GM21717 (cell line): ENCODE data around the gene PRKCI.
"Not testable (repeated sequence)": the region's sequence is repeated elsewhere in the genome, so short reads cannot be mapped to it uniquely, and the experiment has no call there.

Source experiments
- ATAC-seq: cut with Tn5 transposase; IDR thresholded peaks from one replicate; pipeline ENCODE4 v1.9.1; 2021; ENCODE audit warnings: mild to moderate bottlenecking, moderate library complexity; ENCODE audit not compliant: unreplicated experiment

Gene PRKCI

DNA sequence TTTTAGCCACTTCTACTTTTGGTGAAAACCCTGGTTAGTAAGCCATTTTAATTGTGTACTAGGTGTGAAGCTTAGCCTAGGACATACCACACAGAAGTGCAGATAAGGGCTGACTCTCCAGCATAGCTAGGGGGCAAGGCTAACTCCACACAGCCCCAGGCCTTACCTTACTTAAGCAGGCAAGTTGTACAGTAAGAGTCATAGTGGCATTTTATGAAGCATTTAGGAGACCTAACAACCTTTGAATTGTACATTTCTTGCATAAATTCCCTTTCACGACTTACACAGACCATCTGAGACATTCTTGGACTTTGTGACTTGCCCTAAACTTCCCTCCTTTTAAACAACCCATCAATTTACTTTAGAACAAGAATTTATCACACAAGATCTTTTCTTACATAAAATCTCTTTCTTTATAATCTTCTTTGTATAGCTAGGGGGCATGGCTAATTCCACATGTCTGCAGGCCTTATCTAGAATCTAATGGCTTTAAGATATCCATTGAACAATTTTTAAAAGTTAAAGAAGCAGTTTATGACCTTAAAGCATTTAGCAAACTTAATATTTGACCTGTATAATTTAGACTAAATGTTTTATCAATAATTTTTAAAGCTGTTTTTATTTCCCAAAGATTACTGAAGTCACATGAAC, 116.6 kb downstream of the PRKCI start:
- no peak for ATAC-seq

DNA sequence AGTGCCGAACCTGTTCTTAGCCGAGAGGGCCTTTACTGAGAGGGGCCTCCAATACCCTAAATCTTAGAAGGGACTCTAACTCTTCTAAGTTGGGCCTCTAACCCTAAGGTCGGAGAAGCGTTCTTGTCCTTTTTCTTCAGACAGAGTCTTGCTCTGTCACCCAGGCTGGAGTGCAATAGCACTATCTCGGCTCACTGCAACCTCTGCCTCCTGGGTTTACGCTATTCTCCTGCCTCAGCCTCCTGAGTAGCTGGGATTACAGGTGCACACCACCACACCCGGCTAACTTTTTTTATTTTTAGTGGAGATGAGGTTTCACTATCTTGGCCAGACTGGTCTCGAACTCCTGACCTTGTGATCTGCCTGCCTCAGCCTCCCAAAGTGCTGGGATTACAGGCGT, 120.0 kb downstream of the PRKCI start:
- not testable (repeated sequence) for ATAC-seq

DNA sequence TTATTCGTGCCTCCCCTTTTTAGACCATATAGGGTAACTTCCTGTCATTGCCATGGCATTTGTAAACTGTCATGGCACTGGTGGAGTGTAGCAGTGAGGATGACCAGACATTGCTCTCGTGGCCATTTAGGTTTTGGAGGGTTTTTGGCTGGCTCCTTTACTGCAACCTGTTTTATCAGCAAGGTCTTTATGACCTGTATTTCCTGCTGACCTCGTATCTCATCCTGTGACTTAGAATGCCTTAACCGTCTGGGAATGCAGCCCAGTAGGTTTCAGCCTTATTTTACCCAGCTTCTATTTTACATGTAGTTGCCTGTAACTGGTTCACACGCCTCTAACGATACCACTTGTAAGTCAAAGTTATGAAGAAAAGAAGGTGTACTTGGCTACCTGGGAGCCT, 121.6 kb downstream of the PRKCI start:
- not testable (repeated sequence) for ATAC-seq

DNA sequence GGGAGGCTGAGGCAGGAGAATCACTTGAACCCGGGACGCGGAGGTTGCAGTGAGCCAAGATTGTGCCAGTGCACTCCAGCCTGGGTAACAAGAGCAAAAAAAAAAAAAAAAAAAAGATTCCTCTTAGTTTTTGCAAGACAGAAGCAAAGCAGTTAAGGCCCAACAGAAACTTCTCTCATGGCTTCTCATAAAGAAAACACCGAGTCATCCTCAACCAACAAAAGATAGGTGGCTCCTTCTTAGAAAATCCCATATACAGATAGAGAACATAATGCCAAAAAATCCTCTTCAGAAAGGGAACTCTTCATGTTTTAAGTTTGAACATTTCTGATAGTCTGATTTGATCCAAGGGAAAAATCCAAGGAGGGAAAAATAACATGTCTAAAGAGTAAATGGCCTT, 122.7 kb downstream of the PRKCI start:
- no peak for ATAC-seq

DNA sequence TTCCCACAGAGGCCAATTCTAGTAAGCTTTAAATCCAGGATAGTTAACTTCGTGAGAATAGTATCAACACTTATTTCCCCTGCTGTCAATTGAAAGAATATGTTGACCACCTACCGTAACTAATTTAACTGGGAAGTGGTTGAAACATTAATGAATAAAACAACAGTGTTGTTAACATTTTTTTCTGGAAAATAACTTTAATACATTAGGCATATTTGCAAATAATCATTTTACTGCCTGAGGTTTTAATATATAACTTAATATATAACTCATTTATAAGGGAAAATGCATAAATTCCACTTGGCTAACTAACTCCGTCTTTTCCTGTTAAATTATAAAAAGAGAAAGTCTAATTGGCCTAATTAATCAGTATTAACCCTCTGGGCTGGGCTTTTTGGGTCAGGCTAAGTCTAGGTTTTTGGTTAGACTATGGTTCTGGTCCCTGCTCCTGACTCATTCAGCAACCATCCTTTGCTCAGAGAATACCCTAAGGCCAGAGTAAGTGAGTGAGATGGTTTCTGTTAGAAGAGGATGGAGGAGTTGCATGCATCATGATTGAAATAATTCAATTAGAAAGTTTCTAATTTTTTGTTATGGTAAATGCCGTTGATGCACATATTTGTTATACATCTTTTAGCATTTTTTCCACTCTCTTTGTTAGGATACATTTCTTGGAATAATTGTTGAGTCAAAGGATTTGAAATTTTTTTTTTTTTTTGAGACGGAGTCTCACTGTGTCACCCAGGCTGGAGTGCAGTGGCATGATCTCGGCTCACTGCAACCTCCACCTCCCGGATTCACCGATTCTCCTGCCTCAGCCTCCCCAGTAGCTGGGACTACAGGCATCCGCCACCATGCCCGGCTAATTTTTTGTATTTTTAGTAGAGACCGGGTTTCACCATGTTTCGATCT, 124.5 kb downstream of the PRKCI start:
- ATAC-seq, result no peak

DNA sequence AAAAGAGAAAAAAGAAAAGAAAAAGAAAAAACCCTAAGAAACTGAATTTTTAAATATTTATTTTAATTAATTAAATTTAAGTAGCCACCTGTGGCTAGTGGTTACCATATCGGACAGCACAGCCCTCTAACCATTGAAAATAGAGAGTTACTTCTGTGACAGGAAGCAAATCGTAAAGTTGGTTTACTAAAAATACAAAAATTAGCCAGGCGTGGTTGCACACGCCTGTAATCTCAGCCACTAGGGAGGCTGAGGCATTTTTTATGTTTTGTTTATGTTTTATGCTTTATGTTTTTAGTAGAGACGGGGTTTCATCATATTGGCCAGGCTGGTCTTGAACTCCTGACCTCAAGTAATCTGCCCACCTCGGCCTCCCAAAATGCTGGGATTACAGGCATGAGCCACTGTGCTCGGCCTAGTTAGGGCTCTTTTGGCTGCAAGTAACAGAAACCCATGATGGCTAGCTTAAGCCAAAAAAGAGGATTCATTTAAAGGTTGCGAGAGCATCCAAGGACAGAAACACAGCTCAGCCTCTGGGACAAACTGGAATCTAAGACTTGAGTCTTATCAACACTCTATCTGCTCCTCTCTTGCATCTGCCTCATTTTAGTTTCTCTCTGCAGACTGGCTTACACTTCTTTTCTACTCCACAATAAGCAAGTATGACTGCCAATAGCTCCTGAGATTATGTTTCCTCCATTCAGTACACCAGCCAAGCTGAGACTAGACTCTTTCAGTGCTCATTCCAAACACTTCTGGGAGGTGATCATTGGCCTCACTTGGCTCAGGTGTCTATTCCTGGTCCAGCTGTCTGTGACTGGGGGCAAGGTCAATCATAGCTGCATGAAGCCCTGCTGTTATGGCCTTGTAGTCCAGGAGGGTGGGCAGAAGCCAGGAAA, 128.5 kb downstream of the PRKCI start:
- ATAC-seq, result no peak

DNA sequence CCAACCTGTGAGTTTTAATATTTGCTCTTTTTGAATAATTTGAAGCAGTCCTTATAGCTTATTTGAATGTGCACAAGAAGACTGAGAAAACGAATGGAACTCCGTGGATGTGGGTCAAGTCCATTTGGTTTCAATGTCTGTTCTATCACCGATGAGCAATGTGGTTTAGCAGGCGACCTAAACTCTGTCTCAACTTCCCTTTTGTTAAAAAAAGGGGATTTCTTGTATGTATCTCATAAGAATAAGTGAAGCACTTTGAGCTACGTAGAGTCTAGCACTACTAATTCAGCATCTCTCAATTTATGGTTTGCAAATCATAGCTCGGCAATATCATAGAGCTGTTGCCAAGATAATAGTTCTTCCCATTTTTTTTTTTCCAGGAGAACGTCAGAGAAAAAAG, 130.7 kb downstream of the PRKCI start:
- ATAC-seq, result no peak

DNA sequence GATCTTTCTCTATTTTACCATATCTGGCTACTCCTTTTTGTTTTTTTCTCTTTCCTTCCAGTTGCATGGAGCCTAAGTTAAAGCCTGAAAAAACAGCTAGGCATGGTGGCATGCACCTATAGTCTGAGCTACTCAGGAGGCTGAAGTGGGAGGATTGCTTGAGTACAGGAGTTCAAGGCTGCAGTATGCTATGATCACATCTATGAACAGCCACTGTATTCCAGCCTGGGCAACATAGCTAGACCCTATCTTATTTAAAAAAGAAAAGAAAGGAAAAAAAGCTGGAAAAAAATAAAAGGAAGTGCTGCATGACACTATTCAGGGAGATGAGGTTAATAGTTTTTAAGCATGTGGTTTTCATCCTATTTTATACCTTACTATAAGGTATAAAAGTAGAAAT, 131.3 kb downstream of the PRKCI start:
- no peak for ATAC-seq

DNA sequence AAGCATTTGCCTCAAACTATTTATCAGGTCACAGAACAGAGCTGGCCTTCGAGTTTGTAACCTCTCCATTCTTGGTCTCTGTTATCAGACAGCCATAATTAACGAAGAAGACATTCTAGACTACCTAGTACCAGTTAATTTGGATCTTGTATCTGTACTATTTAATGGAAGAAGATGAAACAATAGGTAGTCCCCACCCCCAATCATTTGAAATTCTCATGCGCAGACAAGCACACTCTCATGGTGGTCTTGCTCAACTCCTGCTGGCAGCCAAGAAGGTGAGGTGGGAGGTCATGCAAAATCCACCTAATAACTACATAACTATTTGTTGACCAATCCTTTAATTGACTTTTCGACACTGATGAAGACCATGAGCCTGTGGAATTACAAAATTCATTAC, 132.5 kb downstream of the PRKCI start:
- ATAC-seq, result no peak
